HG03378 (cell line): ENCODE results near the gene MUC4.

Source experiments
- ATAC-seq: cut with Tn5 transposase; IDR thresholded peaks from one replicate; pipeline ENCODE4 v1.9.1; 2021; ENCODE audit warnings: mild to moderate bottlenecking, moderate library complexity; ENCODE audit not compliant: unreplicated experiment

The MUC4 gene

DNA sequence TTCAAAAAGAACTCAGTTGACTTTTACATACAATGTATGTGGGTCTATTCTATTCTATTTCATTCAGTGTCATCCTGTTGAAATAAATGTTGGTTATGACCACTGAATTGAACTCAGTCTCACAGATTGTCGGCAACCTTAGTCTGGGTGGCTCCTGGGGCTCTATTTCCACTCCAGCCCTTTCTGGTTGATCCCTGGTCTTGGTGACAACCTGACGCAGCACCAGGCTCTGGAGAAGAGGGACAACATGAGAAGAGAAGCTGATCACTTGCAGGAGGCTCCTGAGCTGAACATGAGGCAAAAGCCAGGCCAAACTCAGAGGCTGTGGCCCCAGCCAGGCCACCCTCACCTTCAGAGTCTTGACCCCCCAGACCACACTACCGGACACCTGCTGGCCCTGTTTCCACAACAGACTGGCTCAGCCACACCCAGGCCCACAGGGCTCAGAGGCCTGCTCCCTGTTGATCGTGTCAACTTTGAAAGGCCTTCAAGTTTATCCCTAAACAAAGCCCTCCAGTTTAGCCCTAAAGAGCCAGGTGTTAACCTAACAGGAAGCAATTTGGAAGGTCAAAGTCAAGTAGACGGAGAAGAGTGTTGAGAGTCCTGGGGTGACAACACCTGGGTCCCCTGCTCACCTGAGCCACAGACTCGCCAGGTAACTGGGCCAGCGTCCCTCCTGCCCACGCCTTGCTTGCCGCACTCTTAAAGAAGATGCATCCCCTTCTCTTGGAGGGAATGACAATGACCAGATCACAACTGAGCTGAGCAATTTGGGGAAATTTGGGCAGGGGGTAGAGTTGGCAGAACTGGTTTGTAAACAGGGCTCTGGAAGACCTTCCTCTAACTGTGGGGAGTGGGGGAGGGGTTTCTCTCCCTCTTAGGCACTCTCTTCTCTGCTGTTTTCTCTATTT, 106.4 kb downstream of the MUC4 start:
- ATAC-seq = no peak

DNA sequence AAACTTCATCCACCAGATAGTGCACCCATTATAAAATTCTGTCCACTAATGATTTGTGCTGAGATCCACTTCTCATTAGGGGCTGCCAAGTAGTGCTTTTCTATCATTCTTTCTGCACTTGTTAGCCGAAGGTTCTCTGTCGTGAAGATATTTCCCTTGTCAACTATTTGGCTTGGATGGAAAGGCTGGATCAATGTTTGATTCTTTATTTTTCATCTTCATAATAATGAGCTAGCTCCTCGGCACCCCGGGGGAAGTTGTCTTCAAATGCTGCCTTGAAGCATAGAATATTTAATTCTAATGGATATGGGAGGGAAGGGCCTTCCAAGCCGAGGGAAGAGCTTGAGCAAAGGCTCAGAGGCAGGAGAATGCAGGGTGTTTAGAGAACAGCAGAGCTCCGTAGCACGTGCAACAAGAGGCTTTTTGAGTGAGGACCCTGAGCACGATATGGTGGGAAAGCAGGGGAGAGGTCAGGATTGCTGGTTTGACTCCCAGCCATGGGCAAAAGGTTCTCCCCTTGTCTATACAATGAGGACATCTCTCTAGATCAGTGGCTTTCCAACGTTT, 107.2 kb downstream of the MUC4 start:
- ATAC-seq = no peak

DNA sequence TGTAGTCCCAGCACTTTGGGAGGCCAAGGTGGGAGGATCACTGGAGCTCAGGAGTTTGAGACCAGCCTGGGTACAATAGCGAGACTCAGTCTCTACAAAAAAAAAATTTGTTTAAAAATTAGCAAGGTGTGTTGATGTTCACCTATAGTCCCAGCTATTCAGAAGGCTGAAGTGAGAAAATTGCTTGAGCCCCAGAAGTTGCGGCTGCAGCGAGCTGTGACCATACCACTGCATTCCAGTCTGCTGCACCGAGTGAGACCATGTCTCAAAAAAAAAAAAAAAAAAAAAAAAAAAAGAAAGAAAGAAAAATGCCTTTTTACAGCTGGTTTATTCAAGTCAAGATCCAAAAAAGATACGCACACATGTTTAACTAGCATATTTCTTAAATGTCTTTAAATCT, 108.0 kb downstream of the MUC4 start:
- ATAC-seq = no peak

DNA sequence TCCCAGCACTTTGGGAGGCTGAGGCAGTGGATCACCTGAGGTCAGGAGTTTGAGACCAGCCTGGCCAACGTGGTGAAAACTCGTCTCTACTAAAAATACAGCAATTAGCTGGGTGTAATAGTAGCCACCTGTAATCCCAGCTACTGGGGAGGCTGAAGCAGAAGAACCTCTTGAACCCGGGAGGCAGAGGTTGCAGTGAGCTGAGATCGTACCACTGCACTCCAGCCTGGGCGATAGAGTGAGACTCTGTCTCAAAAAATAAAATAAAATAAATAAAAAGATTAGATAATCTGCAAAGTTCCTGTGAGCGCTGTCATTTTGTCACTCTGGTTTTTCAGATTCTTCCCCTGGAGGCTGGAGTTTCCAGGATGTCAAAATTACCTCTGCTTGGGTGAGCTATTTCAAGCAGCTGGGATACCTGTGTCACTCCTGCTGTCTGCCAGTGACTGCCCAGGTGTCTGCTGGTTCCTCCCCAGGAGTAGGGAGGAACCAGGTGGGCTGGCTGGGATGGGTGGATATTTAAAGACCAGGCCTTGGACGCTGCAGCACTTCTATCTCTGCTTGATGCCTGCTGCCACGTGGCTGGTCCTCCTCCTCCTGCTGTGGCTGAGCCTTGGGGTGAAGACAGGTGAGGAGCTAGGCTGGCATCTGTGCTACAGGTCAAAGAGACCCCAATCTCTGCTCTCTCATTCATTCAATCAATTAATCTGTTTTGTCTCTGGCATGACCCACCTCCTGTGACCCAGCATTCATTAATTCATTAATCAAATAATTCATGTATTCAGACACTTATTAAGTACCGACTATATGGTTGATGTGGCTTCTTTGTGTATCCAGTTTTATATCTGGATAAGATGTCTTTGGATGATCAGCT, 110.5 kb downstream of the MUC4 start:
- no peak for ATAC-seq

DNA sequence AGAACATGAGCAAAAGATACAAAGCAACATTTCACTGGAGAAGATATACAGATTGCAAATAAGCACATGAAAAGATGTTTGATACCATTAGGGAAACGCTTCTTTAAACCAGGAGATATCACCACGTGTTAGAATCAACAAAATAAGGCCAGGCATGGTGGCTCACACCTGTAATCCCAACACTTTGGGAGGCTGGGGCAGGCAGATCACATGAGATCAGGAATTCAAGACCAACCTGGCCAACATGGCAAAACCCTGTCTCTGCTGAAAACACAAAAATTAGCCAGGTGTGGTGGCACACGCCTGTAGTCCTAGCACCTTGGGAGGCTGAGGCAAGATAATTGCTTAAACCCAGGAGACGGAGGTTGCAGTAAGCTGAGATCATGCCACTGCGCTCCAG, 111.4 kb downstream of the MUC4 start:
- no peak for ATAC-seq

DNA sequence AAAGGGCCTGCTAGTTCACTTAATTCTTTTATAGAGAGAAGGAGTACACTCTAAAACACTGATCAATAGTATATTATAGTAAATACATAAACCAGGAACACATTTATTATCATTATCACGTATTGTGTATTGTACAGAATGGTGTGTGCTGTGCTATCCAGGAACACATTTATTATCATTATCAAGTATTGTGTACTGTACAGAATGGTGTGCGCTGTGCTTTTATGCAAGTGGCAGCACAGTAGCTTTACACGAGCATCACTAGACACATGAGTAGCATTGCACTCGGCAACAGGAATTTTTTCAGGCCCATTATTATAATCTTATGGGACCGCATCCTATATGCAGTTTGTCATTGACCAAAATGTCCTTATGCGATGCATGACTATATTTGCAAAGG, 111.9 kb downstream of the MUC4 start:
- no peak for ATAC-seq

DNA sequence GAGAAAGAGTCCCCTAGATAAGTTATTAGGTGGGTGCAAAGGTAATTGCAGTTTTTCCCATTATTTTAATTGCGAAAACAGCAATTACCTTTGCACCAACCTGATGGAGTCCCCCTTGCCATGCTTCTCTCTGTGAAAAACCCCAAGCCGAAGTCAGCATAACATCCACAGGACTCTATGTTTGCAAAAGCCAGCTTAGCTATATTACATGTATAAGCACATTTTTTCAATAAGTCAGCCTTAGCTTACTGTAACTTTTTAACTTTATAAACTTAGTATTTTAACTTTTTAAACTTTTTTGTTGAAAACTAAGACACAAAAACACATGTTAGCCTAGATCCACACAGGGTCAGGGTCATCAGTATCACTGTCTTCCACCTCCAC, 112.3 kb downstream of the MUC4 start:
- ATAC-seq = no peak

DNA sequence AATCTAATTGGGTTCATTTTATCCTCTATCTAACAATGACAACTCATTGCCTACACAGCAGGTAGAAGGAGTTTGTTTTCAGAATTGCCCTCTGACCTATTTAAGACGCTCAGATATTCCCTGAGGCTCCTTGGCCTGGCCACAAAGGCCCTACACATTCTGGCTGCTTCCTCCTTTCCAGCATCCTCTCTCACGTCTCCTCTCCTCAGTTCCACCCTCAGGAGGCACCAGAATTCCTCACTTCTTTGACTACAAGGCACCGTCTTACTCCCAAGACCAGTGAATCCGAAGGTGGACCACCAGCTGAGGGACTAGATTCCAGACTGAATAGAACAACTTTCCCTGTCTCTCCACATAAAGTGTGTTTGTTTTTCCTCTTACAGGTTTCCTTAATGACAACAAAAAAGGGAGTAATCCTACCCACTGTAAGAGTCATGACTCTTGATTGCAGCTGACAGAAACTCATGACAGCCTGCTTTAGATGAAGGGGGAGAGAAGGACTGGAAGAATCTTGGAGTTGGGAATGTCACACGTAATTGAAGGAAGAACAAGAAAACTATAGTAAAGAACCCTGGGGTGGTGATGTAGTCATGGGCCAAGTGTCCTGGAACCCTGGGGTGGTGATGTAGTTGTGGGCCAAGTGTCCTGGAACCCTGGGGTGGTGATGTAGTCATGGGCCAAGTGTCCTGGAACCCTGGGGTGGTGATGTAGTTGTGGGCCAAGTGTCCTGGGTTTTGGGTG, 112.9 kb downstream of the MUC4 start:
- no peak for ATAC-seq

DNA sequence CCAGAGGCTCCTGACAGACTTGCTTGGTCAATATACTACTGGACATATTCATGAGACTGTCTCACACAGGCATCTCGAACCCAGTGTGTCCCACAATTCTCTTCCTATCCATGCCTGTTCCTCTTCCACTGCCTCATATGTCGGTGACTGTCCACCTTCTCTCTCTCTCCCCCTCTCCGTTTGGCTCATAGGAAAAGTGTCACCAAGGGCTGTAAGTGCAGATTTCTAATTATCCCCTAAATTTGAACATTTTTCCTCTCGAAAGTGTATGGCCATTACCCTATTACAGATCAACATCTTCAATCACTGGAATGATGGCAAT, 113.4 kb downstream of the MUC4 start:
- no peak for ATAC-seq

DNA sequence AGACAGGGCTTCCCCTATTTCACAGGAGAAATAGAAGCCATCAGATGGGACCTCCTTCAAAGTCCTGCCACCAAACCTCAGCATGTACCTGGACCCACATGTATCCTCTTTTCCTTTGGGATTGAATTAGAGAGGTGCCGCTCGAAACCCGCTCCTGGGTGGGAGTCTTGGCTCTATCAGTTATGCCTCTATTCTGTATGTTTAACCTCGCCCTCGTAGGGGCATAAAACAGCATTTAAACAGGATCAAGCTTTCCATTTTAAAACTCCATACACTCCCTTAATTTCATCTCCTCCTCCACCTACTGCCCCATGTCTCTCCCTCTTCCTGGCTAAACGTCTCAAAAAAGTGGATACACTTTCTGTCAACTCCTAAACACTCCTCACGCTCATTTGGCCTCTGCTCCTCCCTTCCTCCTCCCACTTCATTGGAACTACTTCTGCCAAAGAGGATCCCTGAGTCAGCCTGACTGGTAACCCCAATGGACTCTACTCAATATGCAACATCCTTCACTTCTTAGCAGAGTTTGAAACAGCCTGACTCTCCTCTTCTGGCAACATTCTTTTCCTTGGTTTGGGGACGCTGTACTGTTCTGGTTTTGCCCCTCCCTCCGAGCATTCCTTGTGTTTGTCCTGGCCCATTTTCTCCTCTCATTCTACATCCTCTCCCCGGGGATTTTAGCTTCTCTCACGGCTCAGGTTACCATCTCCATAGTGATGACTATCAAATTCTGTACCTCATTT, 114.0 kb downstream of the MUC4 start:
- ATAC-seq = no peak
